HG03045 (cell line): Measurements from ENCODE around the gene SLC7A14.

ENCODE experiments used
- ATAC-seq: cut with Tn5 transposase; IDR thresholded peaks from one replicate; pipeline ENCODE4 v1.9.1; 2021; ENCODE audit warnings: mild to moderate bottlenecking, moderate library complexity; ENCODE audit not compliant: unreplicated experiment

SLC7A14 gene

GRCh38 chr3:170542704-170543103 is 43.2 kb downstream of the SLC7A14 start:
- no peak for ATAC-seq

GRCh38 chr3:170539897-170540296 is 46.0 kb downstream of the SLC7A14 start:
- no peak for ATAC-seq

- ATAC-seq = no peak
Observed at GRCh38 chr3:170536712-170537111, 49.2 kb downstream of the SLC7A14 start.

GRCh38 chr3:170534227-170534626 is 51.6 kb downstream of the SLC7A14 start:
- no peak for ATAC-seq

- ATAC-seq = no peak
Observed at GRCh38 chr3:170532573-170532972, 53.3 kb downstream of the SLC7A14 start.

- no peak for ATAC-seq
Observed at GRCh38 chr3:170531657-170532335, 54.1 kb downstream of the SLC7A14 start.

GRCh38 chr3:170531054-170531453 is 54.8 kb downstream of the SLC7A14 start:
- no peak for ATAC-seq

- no peak for ATAC-seq
Observed at GRCh38 chr3:170529912-170530311, 56.0 kb downstream of the SLC7A14 start.

- no peak for ATAC-seq
Observed at GRCh38 chr3:170529346-170529745, 56.5 kb downstream of the SLC7A14 start.

GRCh38 chr3:170528726-170529125 is 57.1 kb downstream of the SLC7A14 start:
- ATAC-seq = no peak

- ATAC-seq = no peak
Observed at GRCh38 chr3:170524073-170524472, 61.8 kb downstream of the SLC7A14 start.

GRCh38 chr3:170523248-170523647 is 62.6 kb downstream of the SLC7A14 start:
- no peak for ATAC-seq

- no peak for ATAC-seq
Observed at GRCh38 chr3:170522201-170522600, 63.7 kb downstream of the SLC7A14 start.

- ATAC-seq = no peak
Observed at GRCh38 chr3:170520996-170521395, 64.9 kb downstream of the SLC7A14 start.

- ATAC-seq = no peak
Observed at GRCh38 chr3:170517242-170517945, 68.5 kb downstream of the SLC7A14 start.

GRCh38 chr3:170513642-170514041 is 72.2 kb downstream of the SLC7A14 start:
- no peak for ATAC-seq

- no peak for ATAC-seq
Observed at GRCh38 chr3:170511371-170511770, 74.5 kb downstream of the SLC7A14 start.

GRCh38 chr3:170508839-170509238 is 77.0 kb downstream of the SLC7A14 start:
- no peak for ATAC-seq

GRCh38 chr3:170508291-170508690 is 77.6 kb downstream of the SLC7A14 start:
- no peak for ATAC-seq

GRCh38 chr3:170507063-170507462 is 78.8 kb downstream of the SLC7A14 start:
- no peak for ATAC-seq

GRCh38 chr3:170506556-170506955 is 79.3 kb downstream of the SLC7A14 start:
- no peak for ATAC-seq

- ATAC-seq = no peak
Observed at GRCh38 chr3:170502297-170502696, 83.6 kb downstream of the SLC7A14 start.

GRCh38 chr3:170500995-170501394 is 84.9 kb downstream of the SLC7A14 start:
- ATAC-seq = no peak
